Inferior parietal cortex (tissue), 1 donor: Measurements from ENCODE around the gene RABAC1.
"Not testable (repeated sequence)": the region's sequence is repeated elsewhere in the genome, so short reads cannot be mapped to it uniquely, and the experiment has no call there.

Experiments used
- DNase-seq: peaks from one replicate; pipeline ENCODE4 v3.0.0-alpha.2; 2016; ENCODE audit errors: extremely low spot score

RABAC1 gene

GRCh38 chr19:41915776-41916414 lies 43.2 kb downstream of the RABAC1 start:
- no peak for DNase-seq

- DNase-seq: no peak
Measured at GRCh38 chr19:41915021-41915775, 43.9 kb downstream of the RABAC1 start.

- not testable (repeated sequence) for DNase-seq
Measured at GRCh38 chr19:41914424-41914834, 44.7 kb downstream of the RABAC1 start.

- no peak for DNase-seq
Measured at GRCh38 chr19:41913538-41914423, 45.3 kb downstream of the RABAC1 start.

GRCh38 chr19:41912899-41913537 lies 46.1 kb downstream of the RABAC1 start:
- no peak for DNase-seq

GRCh38 chr19:41911889-41912731 lies 47.0 kb downstream of the RABAC1 start:
- no peak for DNase-seq

- no peak for DNase-seq
Measured at GRCh38 chr19:41910992-41911888, 47.9 kb downstream of the RABAC1 start.

GRCh38 chr19:41910240-41910991 lies 48.7 kb downstream of the RABAC1 start:
- no peak for DNase-seq

- DNase-seq: no peak
Measured at GRCh38 chr19:41909706-41910105, 49.4 kb downstream of the RABAC1 start.

- no peak for DNase-seq
Measured at GRCh38 chr19:41908724-41909464, 50.2 kb downstream of the RABAC1 start.

GRCh38 chr19:41907994-41908615 lies 51.0 kb downstream of the RABAC1 start:
- DNase-seq: no peak

- DNase-seq: no peak
Measured at GRCh38 chr19:41906916-41907680, 52.0 kb downstream of the RABAC1 start.
